Measurements from ENCODE around the gene OR10H5. TPM values are rescaled to one million over a fixed set of nuclear protein-coding genes. Genes with fewer than 3 reads are reported as not detected.

Gene OR10H5
- total RNA-seq, 1 donor from 2014 or later: not detected

DNA sequence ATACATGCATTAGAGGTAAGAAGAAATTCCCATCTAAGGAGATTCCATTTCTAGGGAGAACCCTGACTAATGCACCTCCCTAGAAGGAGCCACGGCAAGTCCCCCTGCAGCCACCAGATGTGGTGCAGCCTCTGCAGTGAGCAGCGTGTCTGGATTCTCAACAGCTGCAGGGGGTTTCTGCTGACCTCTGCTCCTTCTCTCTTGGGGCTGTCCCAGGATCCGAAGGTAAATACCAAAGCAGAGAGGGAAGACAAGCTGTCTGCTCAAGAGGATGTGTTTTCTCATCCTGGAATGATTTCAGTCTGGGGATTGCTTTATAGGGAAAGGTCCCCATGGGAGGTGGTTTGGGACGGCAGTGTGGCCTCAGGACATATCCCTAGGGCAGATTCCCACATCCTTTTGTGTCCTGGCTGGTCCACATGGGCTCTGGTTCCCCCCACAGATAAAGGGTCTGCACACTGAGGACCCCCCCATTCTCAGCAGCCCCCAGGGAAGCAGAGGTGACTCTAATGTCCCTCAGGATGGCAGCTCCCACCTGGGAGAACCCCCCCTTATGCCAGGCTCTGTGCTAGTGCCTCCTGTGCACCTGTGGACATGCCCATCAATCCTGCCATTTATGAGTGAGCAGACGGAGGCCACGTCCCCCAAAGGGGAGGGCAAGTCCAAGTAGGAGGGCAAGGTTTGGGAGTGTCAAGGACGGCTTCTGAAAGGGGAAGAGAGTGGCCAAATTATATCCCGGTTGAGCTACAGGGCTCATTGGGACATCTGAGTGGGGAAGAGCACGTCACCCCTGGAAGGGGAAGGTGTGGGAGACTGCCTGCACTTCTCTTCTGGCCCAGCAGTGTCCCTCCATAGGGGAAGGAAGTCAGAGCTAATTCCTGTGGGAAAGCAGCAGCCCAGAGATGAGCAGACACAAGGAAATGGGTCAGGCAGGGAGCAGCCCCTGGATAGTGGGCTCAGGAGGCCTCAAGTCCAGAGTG lies 10.2 kb upstream of the OR10H5 start:
- intact Hi-C loops (cut with micrococcal nuclease): no loop called here

DNA sequence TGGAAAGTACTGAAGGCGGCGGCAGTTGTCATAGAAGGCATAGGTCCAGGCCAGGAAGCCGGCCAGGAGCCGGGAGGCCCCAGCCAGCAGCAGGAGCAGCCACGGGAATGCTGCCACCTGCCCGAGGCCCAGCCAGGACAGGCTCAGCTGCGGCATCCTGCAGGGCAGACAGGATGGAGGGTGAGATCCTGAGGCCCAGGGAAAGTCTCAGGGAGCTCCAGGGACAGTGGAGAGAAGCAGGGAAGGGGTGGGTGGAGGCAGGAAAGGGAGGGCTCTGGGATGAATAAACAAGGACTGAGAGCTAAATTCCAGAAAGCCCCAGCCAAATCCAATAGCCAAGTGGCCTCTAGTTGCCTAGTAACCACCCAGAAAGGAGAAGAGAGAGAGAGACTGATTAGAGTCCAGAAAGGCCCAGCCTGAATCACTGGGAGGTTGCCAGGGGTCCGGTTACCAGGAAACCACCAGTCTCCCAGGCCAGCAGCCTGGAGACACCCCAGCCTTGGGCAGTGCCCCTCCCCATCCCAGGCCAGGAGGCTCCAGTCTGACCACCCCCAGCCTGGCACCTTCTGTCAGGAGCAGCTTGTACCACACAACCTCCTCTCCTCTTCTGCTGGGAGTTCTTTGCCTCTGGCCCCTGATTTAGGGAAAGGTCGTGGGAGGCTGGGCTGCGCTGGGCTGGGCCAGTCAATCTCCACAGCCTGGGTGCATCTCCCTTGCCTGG lies 7.5 kb upstream of the OR10H5 start:
- TF ChIP-seq, protein P1, sequence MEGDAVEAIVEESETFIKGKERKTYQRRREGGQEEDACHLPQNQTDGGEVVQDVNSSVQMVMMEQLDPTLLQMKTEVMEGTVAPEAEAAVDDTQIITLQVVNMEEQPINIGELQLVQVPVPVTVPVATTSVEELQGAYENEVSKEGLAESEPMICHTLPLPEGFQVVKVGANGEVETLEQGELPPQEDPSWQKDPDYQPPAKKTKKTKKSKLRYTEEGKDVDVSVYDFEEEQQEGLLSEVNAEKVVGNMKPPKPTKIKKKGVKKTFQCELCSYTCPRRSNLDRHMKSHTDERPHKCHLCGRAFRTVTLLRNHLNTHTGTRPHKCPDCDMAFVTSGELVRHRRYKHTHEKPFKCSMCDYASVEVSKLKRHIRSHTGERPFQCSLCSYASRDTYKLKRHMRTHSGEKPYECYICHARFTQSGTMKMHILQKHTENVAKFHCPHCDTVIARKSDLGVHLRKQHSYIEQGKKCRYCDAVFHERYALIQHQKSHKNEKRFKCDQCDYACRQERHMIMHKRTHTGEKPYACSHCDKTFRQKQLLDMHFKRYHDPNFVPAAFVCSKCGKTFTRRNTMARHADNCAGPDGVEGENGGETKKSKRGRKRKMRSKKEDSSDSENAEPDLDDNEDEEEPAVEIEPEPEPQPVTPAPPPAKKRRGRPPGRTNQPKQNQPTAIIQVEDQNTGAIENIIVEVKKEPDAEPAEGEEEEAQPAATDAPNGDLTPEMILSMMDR (IDR thresholded peaks at IDR 0.05): no peak
- intact Hi-C loops (cut with micrococcal nuclease): no loop called here
- ChIA-PET CTCF (no interaction called here), POLR2A (no interaction called here)
- peaks cover 17% of the 10 kb centered on the region for H3K27me3 Mint-ChIP-seq
- H3K27ac Mint-ChIP-seq: no peak overlapping the region
- DNase-seq (no peak), ATAC-seq (ENCODE audit: low read depth) (no peak)
- H3K9me3 Mint-ChIP-seq: peaks cover 2% of the 10 kb centered on the region
- no peaks in the 10 kb centered on the region for H3K36me3 Mint-ChIP-seq (ENCODE audit: low read depth)
- H3K4me3 Mint-ChIP-seq: no peak overlapping the region
- H3K4me1 Mint-ChIP-seq: no peaks in the 10 kb centered on the region

More for the DNA sequence above, 10.2 kb upstream of the OR10H5 start:
- Mint-ChIP-seq H3K27me3 (peaks cover 27% of the 10 kb centered on the region), H3K9me3 (no peaks in the 10 kb centered on the region), H3K4me3 (no peak overlapping the region), H3K4me1 (no peaks in the 10 kb centered on the region), H3K27ac (no peak overlapping the region), H3K36me3 (ENCODE audit: low read depth) (no peaks in the 10 kb centered on the region)
- TF ChIP-seq, protein P1 (IDR thresholded peaks at IDR 0.05): no peak
- ChIA-PET POLR2A (no interaction called here), CTCF (interaction anchor here (0.6 kb wide), 1 partner anchor 979 kb away, joined by 3 read pairs; no protein-coding TSS in a partner anchor)
- DNase-seq (no peak), ATAC-seq (ENCODE audit: low read depth) (no peak)

DNA sequence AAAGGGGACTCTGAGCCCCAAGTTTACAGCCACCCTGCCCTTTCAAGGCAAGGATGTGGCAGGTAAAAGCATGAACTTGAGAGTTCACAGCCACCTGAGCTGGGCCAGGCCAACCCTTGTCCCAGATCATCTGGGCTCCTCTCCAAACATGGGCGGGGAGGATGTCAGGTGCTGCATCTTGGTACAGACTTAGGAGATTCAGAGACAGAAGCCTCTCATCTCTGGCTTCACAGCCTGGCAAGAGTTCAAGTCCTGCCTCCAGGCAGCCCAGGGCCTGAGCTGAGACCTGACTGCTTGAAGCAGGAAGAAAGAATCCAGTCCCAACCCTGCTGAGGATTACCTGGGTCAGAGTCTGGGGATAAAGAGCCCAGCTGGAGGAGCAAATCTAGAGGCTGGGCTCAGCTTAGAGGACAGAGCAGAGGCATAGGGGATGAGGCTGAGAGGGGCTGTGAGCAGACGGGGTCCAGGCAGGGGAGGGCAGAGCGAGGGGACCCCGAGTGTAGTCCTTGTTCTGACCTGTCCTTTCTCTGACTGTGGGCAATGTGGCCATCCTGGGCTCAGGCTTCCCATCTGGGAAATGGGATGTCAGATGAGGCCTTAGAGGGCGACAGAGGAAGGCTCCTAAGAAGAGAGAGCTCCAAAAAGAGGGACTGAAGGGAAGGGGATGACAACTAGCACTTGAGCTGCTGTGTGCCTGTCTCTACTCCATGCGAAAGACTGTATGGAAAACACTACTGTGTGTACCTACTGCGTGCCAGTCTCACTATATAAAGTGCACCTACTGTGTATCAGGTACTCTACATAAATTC lies 6.6 kb upstream of the OR10H5 start:
- ATAC-seq (ENCODE audit: low read depth): no peak
- H3K9me3 Mint-ChIP-seq: peaks cover 2% of the 10 kb centered on the region
- H3K27me3 Mint-ChIP-seq: peaks cover 12% of the 10 kb centered on the region
- intact Hi-C loops (cut with micrococcal nuclease): no loop called here
- CTCF ChIA-PET: no interaction called here
- no peaks in the 10 kb centered on the region for H3K36me3 Mint-ChIP-seq (ENCODE audit: low read depth)
- no peaks in the 10 kb centered on the region for H3K4me1 Mint-ChIP-seq
- no peak overlapping the region for H3K27ac Mint-ChIP-seq
- DNase-seq: no peak
- H3K4me3 Mint-ChIP-seq: no peak overlapping the region
- TF ChIP-seq, protein P1 (IDR thresholded peaks at IDR 0.05): no peak
- POLR2A ChIA-PET: no interaction called here

DNA sequence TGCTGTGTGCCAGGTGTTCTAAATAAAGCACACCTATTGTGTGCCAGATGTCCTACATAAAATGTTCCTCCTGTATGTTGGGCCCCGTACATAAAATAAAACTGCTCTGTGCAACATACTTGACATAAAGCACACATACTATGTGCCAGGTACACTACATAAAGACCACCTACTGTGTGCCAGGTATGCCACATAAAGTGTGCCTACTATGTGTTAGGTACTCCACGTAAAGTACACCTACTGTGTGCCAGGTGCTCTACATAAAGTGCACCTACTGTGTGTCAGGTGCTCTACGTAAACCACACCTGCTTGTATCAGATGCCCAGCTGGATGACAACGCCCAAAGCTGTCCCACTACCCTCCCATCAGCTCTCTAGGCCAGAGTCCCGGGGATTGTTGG lies 5.8 kb upstream of the OR10H5 start:
- Mint-ChIP-seq H3K27me3 (peaks cover 8% of the 10 kb centered on the region), H3K27ac (no peak overlapping the region), H3K4me1 (no peaks in the 10 kb centered on the region), H3K9me3 (peaks cover 2% of the 10 kb centered on the region), H3K4me3 (no peak overlapping the region), H3K36me3 (ENCODE audit: low read depth) (no peaks in the 10 kb centered on the region)
- POLR2A ChIA-PET: no interaction called here
- CTCF ChIA-PET: no interaction called here
- intact Hi-C loops (cut with micrococcal nuclease): no loop called here
- ATAC-seq (ENCODE audit: low read depth) (no peak), DNase-seq (no peak)
- TF ChIP-seq, protein P1 (IDR thresholded peaks at IDR 0.05): no peak
